ENCODE data around the gene SLC17A2.
"Not testable (repeated sequence)": the region's sequence is repeated elsewhere in the genome, so short reads cannot be mapped to it uniquely, and the experiment has no call there.

The SLC17A2 gene

GRCh38 chr6:25951296-25952032 lies 21.0 kb upstream of the SLC17A2 start:
- no peak for DNase-seq (ENCODE audit: low read depth in 2 of 2)

GRCh38 chr6:25950297-25950696 lies 19.8 kb upstream of the SLC17A2 start:
- no peak for DNase-seq (ENCODE audit: low read depth in 2 of 2)

DNA sequence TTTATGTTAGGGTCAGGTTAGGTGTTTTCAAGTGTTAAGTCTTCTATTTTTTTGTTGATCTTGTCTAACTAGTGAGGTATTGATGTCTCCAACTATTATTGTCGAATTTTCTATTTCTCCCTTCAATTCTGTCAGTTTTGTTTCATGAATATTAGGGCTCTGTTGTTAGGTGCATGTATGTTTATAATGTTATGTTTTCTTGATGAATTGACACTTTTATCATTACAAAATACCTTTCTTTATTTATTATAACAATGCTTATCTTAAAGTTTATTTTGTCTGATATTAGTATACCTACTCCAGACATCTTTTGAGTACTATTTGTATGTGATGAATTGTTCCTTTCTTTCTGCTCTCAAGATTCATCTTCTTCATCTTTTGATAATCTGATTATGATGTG lies 19.2 kb upstream of the SLC17A2 start:
- DNase-seq (ENCODE audit: low read depth in 2 of 2), result no peak

- not testable (repeated sequence) for DNase-seq (ENCODE audit: low read depth in 2 of 2)
Observed at GRCh38 chr6:25947492-25947891, 17.0 kb upstream of the SLC17A2 start.

DNA sequence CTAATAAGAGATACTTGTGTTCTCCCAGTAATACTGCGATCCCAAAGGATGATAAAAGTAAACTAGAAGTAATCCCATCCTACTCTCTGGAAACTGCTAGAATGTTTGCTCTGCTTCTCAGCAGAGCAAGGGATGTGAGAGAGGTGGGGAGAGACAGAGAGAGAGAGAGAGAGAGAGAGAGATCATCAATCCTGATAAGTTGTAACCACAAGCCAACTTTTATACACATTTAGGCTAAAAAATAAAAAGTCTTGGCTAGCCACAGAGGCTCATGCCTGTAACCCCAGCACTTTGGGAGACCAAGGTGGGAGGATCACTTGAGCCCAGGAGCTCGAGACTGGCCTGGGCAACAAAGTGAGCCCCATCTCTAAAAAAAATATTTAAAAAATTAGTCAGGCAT lies 16.1 kb upstream of the SLC17A2 start:
- DNase-seq (ENCODE audit: low read depth in 2 of 2), result no peak

DNA sequence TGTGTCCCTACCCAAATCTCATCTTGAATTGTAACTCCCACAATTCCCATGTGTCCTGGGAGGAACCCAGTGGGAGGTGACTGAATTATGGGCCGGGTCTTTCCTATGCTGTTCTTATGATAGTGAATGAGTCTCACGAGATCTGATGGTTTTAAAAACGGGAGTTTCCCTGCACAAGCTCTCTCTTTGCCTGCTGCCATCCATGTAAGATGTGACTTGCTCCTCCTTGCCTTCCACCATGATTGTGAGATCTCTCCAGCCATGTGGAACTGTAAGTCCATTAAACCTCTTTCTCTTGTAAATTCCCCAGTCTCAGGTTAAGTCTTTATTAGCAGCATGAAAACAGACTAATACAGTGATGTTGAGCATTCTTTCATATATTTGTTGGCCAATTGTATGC lies 15.2 kb upstream of the SLC17A2 start:
- not testable (repeated sequence) for DNase-seq (ENCODE audit: low read depth in 2 of 2)

DNA sequence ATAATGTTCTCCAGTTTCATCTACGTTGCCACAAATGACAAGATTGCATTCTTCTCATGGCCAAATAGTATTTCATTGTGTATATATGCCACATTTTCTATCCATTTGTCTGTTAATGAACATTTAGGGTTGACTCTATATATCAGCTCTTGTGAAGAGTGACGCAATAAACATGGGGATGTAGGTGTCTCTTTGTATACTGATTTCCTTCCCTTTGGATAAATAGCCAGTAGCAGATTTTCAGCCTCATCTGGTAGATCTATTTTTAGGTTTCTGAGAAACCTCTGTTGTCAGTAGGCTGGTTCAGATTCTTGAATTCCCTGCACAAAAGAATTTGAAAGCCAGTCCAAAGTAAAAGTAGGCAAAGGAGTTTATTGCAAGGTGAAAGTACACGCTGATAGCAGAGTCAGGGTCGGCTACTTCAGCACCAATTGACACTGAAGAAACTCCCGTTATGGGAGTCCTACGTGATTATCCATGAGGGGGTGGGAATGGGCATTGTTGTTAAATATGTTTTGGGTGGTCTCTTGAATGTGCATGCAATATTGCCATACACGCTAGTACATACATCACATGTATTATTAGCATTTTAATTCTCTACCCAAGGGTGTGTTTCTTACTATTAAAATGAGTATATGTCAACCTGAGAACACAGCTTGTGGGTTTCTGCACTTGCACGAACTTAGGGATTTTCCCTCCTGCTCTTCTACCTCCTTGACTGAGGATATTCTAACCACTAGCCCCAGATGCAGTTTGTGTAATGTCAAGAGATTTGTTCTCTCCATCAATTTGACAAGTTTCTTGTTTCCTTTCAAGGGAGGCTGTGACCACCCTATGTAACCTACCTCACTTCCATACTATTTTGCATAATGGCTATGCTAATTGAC lies 14.4 kb upstream of the SLC17A2 start:
- no peak for DNase-seq (ENCODE audit: low read depth in 2 of 2)

GRCh38 chr6:25943887-25944286 lies 13.4 kb upstream of the SLC17A2 start:
- no peak for DNase-seq (ENCODE audit: low read depth in 2 of 2)

GRCh38 chr6:25942561-25943147 lies 12.2 kb upstream of the SLC17A2 start:
- DNase-seq (ENCODE audit: low read depth in 2 of 2), result no peak

- DNase-seq (ENCODE audit: low read depth in 2 of 2), result no peak
Observed at GRCh38 chr6:25939593-25939992, 9.1 kb upstream of the SLC17A2 start.

- no peak for DNase-seq (ENCODE audit: low read depth in 2 of 2)
Observed at GRCh38 chr6:25935953-25936352, 5.5 kb upstream of the SLC17A2 start.

DNA sequence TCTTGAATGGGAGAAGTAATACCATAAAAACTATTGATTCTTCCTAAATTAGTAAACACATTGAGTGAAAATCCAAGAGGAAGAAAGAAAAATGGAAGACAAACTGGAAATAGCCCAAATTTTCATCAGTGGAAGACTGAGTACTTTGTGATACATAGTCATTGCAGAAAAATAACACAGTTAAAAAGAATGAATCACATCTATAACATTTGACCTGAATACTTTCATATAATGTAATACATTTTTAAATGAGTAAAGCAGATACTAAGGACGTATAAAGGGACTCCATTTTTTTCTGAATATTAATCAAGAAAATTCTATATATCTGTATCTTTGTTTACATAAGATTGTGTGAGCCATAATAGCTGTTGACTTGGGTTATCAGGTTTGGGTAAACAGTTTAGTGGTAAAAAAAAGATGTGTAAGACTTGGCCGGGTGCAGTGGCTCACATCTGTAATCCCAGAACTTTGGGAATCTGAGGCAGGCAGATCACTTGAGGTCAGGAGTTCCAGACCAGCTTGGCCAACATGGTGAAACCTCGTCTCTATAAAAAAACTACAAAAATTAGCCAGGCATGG lies 4.3 kb upstream of the SLC17A2 start:
- no peak for DNase-seq (ENCODE audit: low read depth in 2 of 2)

GRCh38 chr6:25934156-25934555 lies 3.7 kb upstream of the SLC17A2 start:
- no peak for DNase-seq (ENCODE audit: low read depth in 2 of 2)

DNA sequence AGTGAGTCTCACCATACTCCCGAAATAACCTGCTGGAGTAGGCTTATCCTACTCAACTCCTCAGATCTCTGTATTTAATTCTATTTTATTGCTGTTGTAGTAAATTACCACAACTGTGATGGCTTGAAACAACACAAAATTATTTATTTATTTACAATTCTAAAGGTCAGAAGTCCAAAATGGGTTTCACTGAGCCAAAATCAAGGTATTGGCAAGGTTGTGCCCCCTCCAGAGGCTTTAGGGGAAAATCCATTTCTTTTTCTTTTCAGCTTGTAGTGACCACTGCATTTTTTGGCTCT lies 869 bp upstream of the SLC17A2 start:
- DNase-seq (ENCODE audit: low read depth in 2 of 2), result no peak

DNA sequence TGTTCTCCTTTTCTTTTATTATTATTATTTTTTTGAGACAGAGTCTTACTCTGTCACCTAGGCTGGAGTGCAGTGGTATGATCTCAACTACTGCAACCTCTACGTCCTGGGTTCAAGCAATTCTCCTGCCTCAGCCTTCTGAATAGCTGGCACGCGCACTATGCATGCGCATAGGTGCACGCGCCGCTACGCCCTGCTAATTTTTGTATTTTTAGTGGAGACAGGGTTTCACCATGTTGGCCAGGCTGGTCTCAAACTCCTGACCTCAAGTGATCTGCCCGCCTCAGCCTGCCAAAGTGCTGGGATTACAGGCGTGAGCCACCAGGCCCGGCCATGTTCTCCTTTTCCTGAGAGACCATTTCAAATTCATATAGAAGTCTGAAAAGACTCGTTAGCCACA lies 706 bp downstream of the SLC17A2 start:
- DNase-seq (ENCODE audit: low read depth in 2 of 2), result not testable (repeated sequence)

- DNase-seq (ENCODE audit: low read depth in 2 of 2), result no peak
Observed at GRCh38 chr6:25928562-25929324, 1.7 kb downstream of the SLC17A2 start.

- DNase-seq (ENCODE audit: low read depth in 2 of 2), result no peak
Observed at GRCh38 chr6:25927756-25928216, 2.7 kb downstream of the SLC17A2 start.

DNA sequence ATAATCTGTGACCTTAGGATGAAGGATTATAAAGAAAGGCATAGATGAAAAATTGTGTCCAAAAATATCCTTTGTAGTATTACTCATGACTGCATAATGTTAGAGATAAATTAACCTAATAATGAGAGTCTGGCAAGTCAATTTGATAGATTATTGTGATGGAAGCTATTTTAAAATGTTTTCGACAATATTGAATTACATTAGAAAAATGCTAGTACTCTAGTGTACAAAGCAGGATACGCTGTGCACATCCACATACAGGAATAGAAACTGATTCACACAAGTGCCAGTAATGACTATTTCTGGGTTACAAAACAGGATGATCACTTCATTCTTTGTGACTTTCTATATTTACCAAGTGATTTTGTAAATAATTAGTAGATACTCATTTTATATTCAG lies 3.3 kb downstream of the SLC17A2 start:
- no peak for DNase-seq (ENCODE audit: low read depth in 2 of 2)

DNA sequence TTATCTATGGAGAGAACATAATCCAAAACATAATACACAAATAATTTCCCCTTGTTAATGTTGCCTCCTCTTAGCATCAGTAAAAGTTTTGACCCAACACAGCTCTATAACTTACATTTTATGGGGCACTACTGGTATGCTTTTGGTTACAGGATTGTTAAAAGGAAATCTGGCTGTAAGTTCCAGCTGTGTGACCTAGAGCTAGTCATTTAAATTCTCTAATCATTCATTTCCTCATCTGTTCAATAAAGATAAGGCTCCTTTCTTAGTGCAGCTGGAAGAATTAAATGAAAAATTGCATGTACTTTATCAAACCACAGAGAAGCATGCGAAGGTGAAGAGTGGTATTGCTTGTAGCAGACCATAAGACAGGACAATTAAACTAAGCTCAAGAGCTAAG lies 4.6 kb downstream of the SLC17A2 start:
- DNase-seq (ENCODE audit: low read depth in 2 of 2), result no peak

GRCh38 chr6:25922301-25922700 lies 8.2 kb downstream of the SLC17A2 start:
- no peak for DNase-seq (ENCODE audit: low read depth in 2 of 2)

DNA sequence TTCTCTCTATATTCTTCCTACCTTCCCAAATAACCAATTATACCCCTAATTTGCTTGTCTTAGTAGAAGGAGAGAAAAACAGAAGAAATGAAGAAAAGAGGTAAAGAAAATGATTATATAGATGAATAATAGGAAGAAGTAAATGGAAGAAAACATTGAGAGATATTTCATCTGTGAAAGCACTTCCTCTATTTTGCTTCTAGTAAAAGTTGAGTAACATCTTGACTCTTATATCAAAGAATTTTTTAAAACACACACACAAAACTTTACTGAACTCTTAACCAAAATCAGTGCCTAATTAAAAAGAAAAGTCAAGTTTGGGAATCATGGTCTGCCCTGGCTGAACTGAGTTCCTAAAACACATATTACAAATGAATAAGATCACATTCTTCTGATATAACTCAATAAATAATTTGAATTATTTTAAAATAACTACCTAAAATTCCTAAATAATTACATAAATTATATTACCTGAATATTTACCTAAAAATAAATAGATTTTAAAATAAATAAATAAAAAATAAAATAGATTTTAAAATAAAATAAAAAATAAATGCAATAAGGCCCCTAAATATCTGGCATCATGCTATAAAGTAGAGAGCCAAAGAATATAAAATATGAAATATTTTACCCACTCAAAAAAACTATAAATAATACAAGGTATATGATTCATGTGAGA lies 8.8 kb downstream of the SLC17A2 start:
- DNase-seq (ENCODE audit: low read depth in 2 of 2), result no peak

All from stimulated activated CD8-positive, alpha-beta memory T cell treated with anti-CD3 and anti-CD28 coated beads, Interleukin-15, amount 100 ng/mL, for 4 hours (primary cell).